Suprapubic skin (tissue), 3 donors: ENCODE measurements around the gene RAD51D.

Experiments used
- EP300 ChIP-seq: sonication (generic); formaldehyde crosslinking; IDR thresholded peaks from one replicate; pipeline ENCODE4 v1.6.1; 2017; ENCODE audit warnings: antibody characterized with exemption
- POLR2A ChIP-seq, 2 donors: fragments of 450-650 bp; IDR thresholded peaks; one replicate each; pipeline ENCODE4 v1.6.1; 2017; ENCODE audit warnings: antibody characterized with exemption in 2 of 2, mild to moderate bottlenecking in 2 of 2, moderate library complexity in 2 of 2
- TF ChIP-seq, protein P1 (sequence below), 2 donors: fragments of 200-600 bp in 1 of 2; fragments of 450-650 bp in 1 of 2; sonication (generic) in 1 of 2; IDR thresholded peaks; one replicate each; pipeline ENCODE4 v1.5.1; 2016 to 2019; ENCODE audit warnings: antibody characterized with exemption in 2 of 2, mild to moderate bottlenecking in 1 of 2, moderate library complexity in 1 of 2

DNA sequence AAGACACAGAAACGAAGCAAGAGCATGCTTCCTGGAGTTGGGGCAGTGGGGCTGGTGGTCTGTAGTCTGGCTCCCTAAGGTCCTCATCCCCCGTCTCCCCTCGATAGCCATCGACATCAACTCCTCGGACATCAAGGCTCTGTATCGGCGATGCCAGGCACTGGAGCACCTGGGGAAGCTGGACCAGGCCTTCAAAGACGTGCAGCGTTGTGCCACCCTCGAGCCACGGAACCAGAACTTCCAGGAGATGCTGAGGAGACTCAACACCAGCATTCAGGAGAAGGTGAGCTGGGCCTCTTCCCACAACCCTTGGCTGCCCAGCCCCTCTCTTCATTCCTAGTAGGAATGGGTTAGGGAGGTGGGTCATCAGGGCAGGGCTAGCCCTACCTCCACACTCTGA, 30.3 kb upstream of the RAD51D start:
- TF ChIP-seq, protein P1, sequence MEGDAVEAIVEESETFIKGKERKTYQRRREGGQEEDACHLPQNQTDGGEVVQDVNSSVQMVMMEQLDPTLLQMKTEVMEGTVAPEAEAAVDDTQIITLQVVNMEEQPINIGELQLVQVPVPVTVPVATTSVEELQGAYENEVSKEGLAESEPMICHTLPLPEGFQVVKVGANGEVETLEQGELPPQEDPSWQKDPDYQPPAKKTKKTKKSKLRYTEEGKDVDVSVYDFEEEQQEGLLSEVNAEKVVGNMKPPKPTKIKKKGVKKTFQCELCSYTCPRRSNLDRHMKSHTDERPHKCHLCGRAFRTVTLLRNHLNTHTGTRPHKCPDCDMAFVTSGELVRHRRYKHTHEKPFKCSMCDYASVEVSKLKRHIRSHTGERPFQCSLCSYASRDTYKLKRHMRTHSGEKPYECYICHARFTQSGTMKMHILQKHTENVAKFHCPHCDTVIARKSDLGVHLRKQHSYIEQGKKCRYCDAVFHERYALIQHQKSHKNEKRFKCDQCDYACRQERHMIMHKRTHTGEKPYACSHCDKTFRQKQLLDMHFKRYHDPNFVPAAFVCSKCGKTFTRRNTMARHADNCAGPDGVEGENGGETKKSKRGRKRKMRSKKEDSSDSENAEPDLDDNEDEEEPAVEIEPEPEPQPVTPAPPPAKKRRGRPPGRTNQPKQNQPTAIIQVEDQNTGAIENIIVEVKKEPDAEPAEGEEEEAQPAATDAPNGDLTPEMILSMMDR (IDR thresholded peaks at IDR 0.05) = no peak
- TF ChIP-seq EP300 = no peak
- TF ChIP-seq POLR2A (IDR thresholded peaks at IDR 0.05) = no peak
